Endodermal cell (in vitro differentiated cells): ENCODE results near the gene ZNF440. TPM values are rescaled to one million over a fixed set of nuclear protein-coding genes. Genes with fewer than 3 reads are reported as not detected.

Experiments
- DNase-seq: peaks from one replicate; pipeline ENCODE4 v3.0.0-alpha.2; 2017
- H3K27ac ChIP-seq: 2 replicates; pipeline ENCODE4 v1.5.1; 2013; ENCODE audit warnings: mild to moderate bottlenecking, low read depth, low read length, moderate library complexity
- H3K27me3 ChIP-seq: 2 replicates; pipeline ENCODE4 v1.6.1; 2013; ENCODE audit warnings: mild to moderate bottlenecking, low read length, moderate library complexity; ENCODE audit not compliant: insufficient read depth, control insufficient read depth, poor library complexity, severe bottlenecking
- H3K36me3 ChIP-seq: 2 replicates; pipeline ENCODE4 v1.7.0; 2013; ENCODE audit warnings: mild to moderate bottlenecking, low read length, moderate library complexity; ENCODE audit not compliant: control insufficient read depth, insufficient read depth
- H3K4me1 ChIP-seq: one replicate; pipeline ENCODE4 v1.7.0; 2013; ENCODE audit warnings: low read length; ENCODE audit not compliant: control insufficient read depth, insufficient read depth
- H3K4me3 ChIP-seq: 2 replicates; pipeline ENCODE4 v1.5.1; 2013; ENCODE audit warnings: mild to moderate bottlenecking, low read length, moderate library complexity
- H3K9ac ChIP-seq: 2 replicates; pipeline ENCODE4 v1.6.1; 2013; ENCODE audit warnings: mild to moderate bottlenecking, low read length, moderate library complexity; ENCODE audit not compliant: poor library complexity, severe bottlenecking; ENCODE audit errors: extremely low read depth
- H3K9me3 ChIP-seq: 2 replicates; pipeline ENCODE4 v1.6.1; 2013; ENCODE audit warnings: mild to moderate bottlenecking, low read length, moderate library complexity; ENCODE audit not compliant: control insufficient read depth
- H3K27ac Mint-ChIP-seq: 2 replicates; pipeline ENCODE4 v1.8.0; 2020; ENCODE audit warnings: mixed read lengths
- H3K27me3 Mint-ChIP-seq: 2 replicates; pipeline ENCODE4 v1.8.0; 2021; ENCODE audit warnings: mild to moderate bottlenecking, mixed read lengths; ENCODE audit not compliant: insufficient read depth
- H3K36me3 Mint-ChIP-seq: 2 replicates; pipeline ENCODE4 v1.8.0; 2020; ENCODE audit warnings: low read depth, mixed read lengths
- H3K4me1 Mint-ChIP-seq: 2 replicates; pipeline ENCODE4 v1.8.0; 2020; ENCODE audit warnings: mixed read lengths
- H3K4me3 Mint-ChIP-seq: 2 replicates; pipeline ENCODE4 v1.8.0; 2020; ENCODE audit warnings: mild to moderate bottlenecking, moderate library complexity, mixed read lengths
- H3K9me3 Mint-ChIP-seq: 2 replicates; pipeline ENCODE4 v1.8.0; 2020; ENCODE audit warnings: mild to moderate bottlenecking, mixed read lengths
- CTCF ChIP-seq: fragments of 200-600 bp; sonication (generic); conservative IDR thresholded peaks from 2 replicates; pipeline ENCODE4 v1.5.0; 2021; ENCODE audit warnings: antibody characterized with exemption, mild to moderate bottlenecking
- whole genome bisulfite sequencing, 2 experiments: methylation state at CpG; one replicate each; pipeline versions ENCODE4 v1.1.5 to v1.1.7; 2013; ENCODE audit warnings: missing lambda C conversion rate in 2 of 2, mixed read lengths in 1 of 2; ENCODE audit not compliant: insufficient coverage in 1 of 2, insufficient read length in 1 of 2; 5-methylcytosine and 5-hydroxymethylcytosine counted together
- total RNA-seq, 2 donors: library from RNA; stranded (reverse); fragmentation: NEBNext Ultra II Directional in 1 of 2; extraction: Animal tissue kit (Norgen Biotek cat#: 25700) in 1 of 2; gene quantifications; 2 replicates in 1 of 2; 3 replicates in 1 of 2; pipeline ENCODE4 v1.2.1, GENCODE V29; 2021

Gene ZNF440
- total RNA-seq, 2 donors from 2014 or later, result 11.2 to 14.0 TPM

- H3K4me3 Mint-ChIP-seq, result no peak overlapping the region
- H3K4me1 ChIP-seq, result no peaks in the 10 kb centered on the region
- peaks cover 44% of the 10 kb centered on the region for H3K27me3 Mint-ChIP-seq
- H3K36me3 Mint-ChIP-seq, result peaks cover 2% of the 10 kb centered on the region
- WGBS, 2 experiments, result 77% methylated on average over 2 of the region's 2 CpGs; no CpG with 5 or more reads in 1 of the 2 experiments
- H3K9ac ChIP-seq, result no peak overlapping the region
- no peak overlapping the region for H3K4me3 ChIP-seq
- peaks cover 46% of the 10 kb centered on the region for H3K9me3 Mint-ChIP-seq
- peaks cover 20% of the 10 kb centered on the region for H3K9me3 ChIP-seq
- TF ChIP-seq CTCF, result no peak
- no peak overlapping the region for H3K27ac Mint-ChIP-seq
- no peaks in the 10 kb centered on the region for H3K27me3 ChIP-seq
- no peak for DNase-seq
- no peak overlapping the region for H3K27ac ChIP-seq
- peaks cover 3% of the 10 kb centered on the region for H3K4me1 Mint-ChIP-seq
- H3K36me3 ChIP-seq, result no peaks in the 10 kb centered on the region
Observed at GRCh38 chr19:11882606-11883005, 68.5 kb downstream of the ZNF440 start.

Other genes starting within 250 kb of the ZNF440 start
- 1 to 10 TPM; 2.1 to 3.8 TPM for gene ACP5, start 236.6 kb upstream of the ZNF440 start, total RNA-seq
- 10 to 100 TPM; 22.0 to 30.5 TPM for gene ZNF627, start 216.8 kb upstream of the ZNF440 start, total RNA-seq
- gene ZNF823, start 75.3 kb upstream of the ZNF440 start, total RNA-seq, result 10 to 100 TPM in 1 of 2 donors, 1 to 10 TPM in 1; 9.5 to 10.6 TPM
- gene ZNF441, start 47.3 kb upstream of the ZNF440 start, total RNA-seq, result 1 to 10 TPM; 2.2 to 4.4 TPM
- gene ZNF491, start 15.8 kb upstream of the ZNF440 start, total RNA-seq, result 1 to 10 TPM in 1 of 2 donors, under 1 TPM in 1; 0.90 to 2.1 TPM
- 1 to 10 TPM in 1 of 2 donors, under 1 TPM in 1; 0.38 to 1.4 TPM for gene ZNF439, start 34.5 kb downstream of the ZNF440 start, total RNA-seq
- 10 to 100 TPM; 24.6 to 28.8 TPM for gene ZNF69, start 73.5 kb downstream of the ZNF440 start, total RNA-seq
- gene ZNF700, start 110.8 kb downstream of the ZNF440 start, total RNA-seq, result 10 to 100 TPM; 11.6 to 19.2 TPM
- gene ZNF763, start 150.8 kb downstream of the ZNF440 start, total RNA-seq, result 1 to 10 TPM; 4.4 to 5.0 TPM
- 1 to 10 TPM; 3.9 to 7.9 TPM for gene ZNF433, start 221.4 kb downstream of the ZNF440 start, total RNA-seq
- gene ZNF878, start 238.7 kb downstream of the ZNF440 start, total RNA-seq, result 1 to 10 TPM; 1.6 to 3.7 TPM